Measurements from ENCODE around the gene COL11A2. TPM values are rescaled to one million over a fixed set of nuclear protein-coding genes. Genes with fewer than 3 reads are reported as not detected.

COL11A2 gene
- total RNA-seq, 1 experiment from 2014 or later = 3.7 TPM

GRCh38 chr6:33241968-33242367 lies 49.7 kb upstream of the COL11A2 start:
- H3K4me1 Mint-ChIP-seq = peaks cover 2% of the 10 kb centered on the region; the same call in 1 of the 2 replicates
- peaks cover 59% of the 10 kb centered on the region for H3K27me3 Mint-ChIP-seq (ENCODE audit: low read depth)
- H3K36me3 Mint-ChIP-seq = no peaks in the 10 kb centered on the region
- DNase-seq (ENCODE audit: low spot score) (no peak), ATAC-seq (no peak)
- CTCF ChIA-PET = interaction anchor here (0.6 kb wide), 1 partner anchor 13 kb away, joined by 5 read pairs; no protein-coding TSS in a partner anchor
- H3K9me3 Mint-ChIP-seq = no peaks in the 10 kb centered on the region
- no peak overlapping the region for H3K4me3 Mint-ChIP-seq
- H3K27ac Mint-ChIP-seq = no peak overlapping the region
- POLR2A ChIA-PET = no interaction called here
- TF ChIP-seq ATF2 (CRISPR knock-in tag; IDR thresholded peaks at IDR 0.05; ENCODE audit: borderline replicate concordance, low read depth) = no peak
- no peak for TF ChIP-seq ZNF121 (CRISPR knock-in tag; IDR thresholded peaks at IDR 0.05)
- TF ChIP-seq ZNF219 (CRISPR knock-in tag; IDR thresholded peaks at IDR 0.05; ENCODE audit: borderline replicate concordance) = no peak
- TF ChIP-seq USF1 (CRISPR knock-in tag; IDR thresholded peaks at IDR 0.05) = no peak
- TF ChIP-seq CTCF (IDR thresholded peaks at IDR 0.05) = no peak
- TF ChIP-seq ARID4B (CRISPR knock-in tag; IDR thresholded peaks at IDR 0.05; ENCODE audit: borderline replicate concordance) = no peak
- TF ChIP-seq ATF3 (CRISPR knock-in tag; conservative IDR thresholded peaks at IDR 0.05) = no peak
- TF ChIP-seq JUN (CRISPR knock-in tag; IDR thresholded peaks at IDR 0.05) = no peak
- TF ChIP-seq FOXK1 (CRISPR knock-in tag; IDR thresholded peaks at IDR 0.05) = no peak
- no peak for TF ChIP-seq PRRX2 (CRISPR knock-in tag; IDR thresholded peaks at IDR 0.05)
- no peak for TF ChIP-seq ZNF396 (CRISPR knock-in tag; IDR thresholded peaks at IDR 0.05; ENCODE audit: borderline replicate concordance)

- Mint-ChIP-seq H3K27me3 (ENCODE audit: low read depth) (peaks cover 45% of the 10 kb centered on the region), H3K4me1 (peaks cover 18% of the 10 kb centered on the region), H3K36me3 (no peaks in the 10 kb centered on the region), H3K27ac (no peak overlapping the region), H3K4me3 (no peak overlapping the region), H3K9me3 (no peaks in the 10 kb centered on the region)
- CTCF ChIA-PET = interaction anchor here (1.8 to 2.9 kb wide), 2 partner anchors 10 to 112 kb away, joined by 5 to 10 read pairs; no protein-coding TSS in a partner anchor
- ATAC-seq (no peak), DNase-seq (ENCODE audit: low spot score) (no peak)
- POLR2A ChIA-PET = no interaction called here
- TF ChIP-seq NFYB (CRISPR knock-in tag; conservative IDR thresholded peaks at IDR 0.05; ENCODE audit: low read depth) = no peak
- no peak for TF ChIP-seq NR2C2 (CRISPR knock-in tag; IDR thresholded peaks at IDR 0.05)
- no peak for TF ChIP-seq E2F4 (CRISPR knock-in tag; IDR thresholded peaks at IDR 0.05; ENCODE audit: borderline replicate concordance, low read depth)
- no peak for TF ChIP-seq ZMAT4 (CRISPR knock-in tag; IDR thresholded peaks at IDR 0.05)
- TF ChIP-seq HMGA2 (CRISPR knock-in tag; IDR thresholded peaks at IDR 0.05) = no peak
- TF ChIP-seq TCF7 (CRISPR knock-in tag; IDR thresholded peaks at IDR 0.05; ENCODE audit: low read depth) = no peak
- TF ChIP-seq ATF3 (CRISPR knock-in tag; conservative IDR thresholded peaks at IDR 0.05) = no peak
- no peak for TF ChIP-seq SP1 (CRISPR knock-in tag; conservative IDR thresholded peaks at IDR 0.05)
- no peak for TF ChIP-seq ZNF512 (CRISPR knock-in tag; IDR thresholded peaks at IDR 0.05; ENCODE audit: borderline replicate concordance)
- TF ChIP-seq JUN (CRISPR knock-in tag; IDR thresholded peaks at IDR 0.05) = no peak
- TF ChIP-seq NR3C1 (CRISPR knock-in tag; conservative IDR thresholded peaks at IDR 0.05; ENCODE audit: low read depth) = no peak
- TF ChIP-seq RORB (CRISPR knock-in tag; IDR thresholded peaks at IDR 0.05) = no peak
- no peak for TF ChIP-seq FOXK1 (CRISPR knock-in tag; IDR thresholded peaks at IDR 0.05)
- no peak for TF ChIP-seq PRRX2 (CRISPR knock-in tag; IDR thresholded peaks at IDR 0.05)
- TF ChIP-seq ELF4 (CRISPR knock-in tag; IDR thresholded peaks at IDR 0.05; ENCODE audit: low read depth) = no peak
Observed at GRCh38 chr6:33237741-33238140, 45.5 kb upstream of the COL11A2 start.
